HCT116 (cell line): ENCODE results near the gene FAM193A.

ENCODE experiments used
- ELF1 ChIP-seq: IDR thresholded peaks from 2 replicates; pipeline ENCODE4 v1.6.1; 2012; ENCODE audit warnings: low read depth, borderline replicate concordance
- POLR2A ChIP-seq: IDR thresholded peaks from 2 replicates; pipeline ENCODE4 v1.7.0; 2011; ENCODE audit warnings: borderline replicate concordance; ENCODE audit not compliant: insufficient read depth, insufficient read length; ENCODE audit errors: extremely low read depth
- POLR2AphosphoS5 ChIP-seq: IDR thresholded peaks from 2 replicates; pipeline ENCODE4 v1.6.1; 2011; ENCODE audit warnings: mild to moderate bottlenecking, low read depth, low read length, moderate library complexity
- TF ChIP-seq, protein P1 (sequence below), 3 experiments: fragments of 200-600 bp in 1 of 3; sonication (generic) in 1 of 3; IDR thresholded peaks in 2 of 3; conservative IDR thresholded peaks in 1 of 3; 2 replicates each; pipeline ENCODE4 v1.5.1; 2012 to 2017; ENCODE audit warnings: low read depth in 2 of 3, low read length in 2 of 3, antibody characterized with exemption in 1 of 3, borderline replicate concordance in 1 of 3, control low read depth in 1 of 3, mild to moderate bottlenecking in 1 of 3, mixed read lengths in 1 of 3, mixed run types in 1 of 3, moderate library complexity in 1 of 3; ENCODE audit not compliant: insufficient read depth in 1 of 3

DNA sequence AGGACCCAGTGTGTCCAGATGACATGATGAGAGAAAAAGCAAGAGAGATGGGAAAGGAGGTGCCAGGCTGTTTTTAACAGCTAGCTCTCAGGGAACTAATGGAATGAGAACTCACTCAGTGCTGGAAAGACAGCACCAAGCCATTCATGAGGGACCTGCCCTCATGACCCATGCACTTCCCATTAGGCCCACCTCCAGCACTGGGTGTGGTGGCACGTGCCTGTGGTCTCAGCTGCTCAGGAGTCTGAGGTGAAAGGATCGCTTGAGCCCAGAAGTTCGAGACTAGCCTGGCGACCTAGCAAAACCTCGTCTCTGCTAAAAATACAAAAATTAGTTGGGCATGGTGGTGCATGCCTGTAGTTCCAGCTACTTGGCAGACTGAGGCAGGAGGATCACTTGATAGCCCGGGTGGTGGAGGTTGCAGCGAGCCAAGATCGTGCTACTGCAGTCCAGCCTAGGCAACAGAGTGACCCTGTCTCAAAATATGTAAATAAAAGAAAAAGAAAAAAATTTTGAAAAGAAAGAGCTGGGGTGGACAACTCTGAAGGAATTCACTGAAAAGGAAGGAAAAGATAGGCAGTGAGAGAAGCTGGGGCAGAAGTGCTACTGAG lies 50.9 kb downstream of the FAM193A start:
- TF ChIP-seq, protein P1, sequence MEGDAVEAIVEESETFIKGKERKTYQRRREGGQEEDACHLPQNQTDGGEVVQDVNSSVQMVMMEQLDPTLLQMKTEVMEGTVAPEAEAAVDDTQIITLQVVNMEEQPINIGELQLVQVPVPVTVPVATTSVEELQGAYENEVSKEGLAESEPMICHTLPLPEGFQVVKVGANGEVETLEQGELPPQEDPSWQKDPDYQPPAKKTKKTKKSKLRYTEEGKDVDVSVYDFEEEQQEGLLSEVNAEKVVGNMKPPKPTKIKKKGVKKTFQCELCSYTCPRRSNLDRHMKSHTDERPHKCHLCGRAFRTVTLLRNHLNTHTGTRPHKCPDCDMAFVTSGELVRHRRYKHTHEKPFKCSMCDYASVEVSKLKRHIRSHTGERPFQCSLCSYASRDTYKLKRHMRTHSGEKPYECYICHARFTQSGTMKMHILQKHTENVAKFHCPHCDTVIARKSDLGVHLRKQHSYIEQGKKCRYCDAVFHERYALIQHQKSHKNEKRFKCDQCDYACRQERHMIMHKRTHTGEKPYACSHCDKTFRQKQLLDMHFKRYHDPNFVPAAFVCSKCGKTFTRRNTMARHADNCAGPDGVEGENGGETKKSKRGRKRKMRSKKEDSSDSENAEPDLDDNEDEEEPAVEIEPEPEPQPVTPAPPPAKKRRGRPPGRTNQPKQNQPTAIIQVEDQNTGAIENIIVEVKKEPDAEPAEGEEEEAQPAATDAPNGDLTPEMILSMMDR (IDR thresholded peaks at IDR 0.05 in 2 of 3, conservative IDR thresholded peaks at IDR 0.05 in 1 of 3; ENCODE audit: borderline replicate concordance in 1 of 3, insufficient read depth in 1 of 3, low read depth in 2 of 3, low read length in 2 of 3): no peak
- TF ChIP-seq POLR2A: no peak
- TF ChIP-seq ELF1: no peak
- TF ChIP-seq POLR2AphosphoS5: no peak
